Psoas muscle (tissue), 8 donors: ENCODE measurements around the gene BRD3OS. TPM values are rescaled to one million over a fixed set of nuclear protein-coding genes. Genes with fewer than 3 reads are reported as not detected.

Source experiments
- ATAC-seq, 4 donors: fragments of 200-7000 bp; cut with Tn5 transposase; one replicate each; pipeline ENCODE4 v1.9.1; 2020; ENCODE audit warnings: moderate library complexity in 3 of 4, mild to moderate bottlenecking in 2 of 4
- DNase-seq, 2 donors: peaks; one replicate each; pipeline ENCODE4 v3.0.0-alpha.2; 2020
- H3K27ac ChIP-seq: fragments of 200-600 bp; one replicate; pipeline ENCODE4 v1.8.0; 2022
- H3K27me3 ChIP-seq, 3 donors: fragments of 200-600 bp in 1 of 3; one replicate each; pipeline versions ENCODE4 v1.6.1 to v1.8.0; 2013 to 2022; ENCODE audit warnings: low read length in 2 of 3, mild to moderate bottlenecking in 2 of 3, moderate library complexity in 1 of 3; ENCODE audit not compliant: insufficient read depth in 3 of 3
- H3K36me3 ChIP-seq, 2 donors: fragments of 200-600 bp in 1 of 2; one replicate each; pipeline versions ENCODE4 v1.6.1 to v1.8.0; 2013 to 2022; ENCODE audit warnings: low read depth in 1 of 2, mild to moderate bottlenecking in 1 of 2, moderate library complexity in 1 of 2; ENCODE audit not compliant: insufficient read depth in 1 of 2
- H3K4me1 ChIP-seq: fragments of 200-600 bp; one replicate; pipeline ENCODE4 v1.8.0; 2022
- H3K4me3 ChIP-seq: fragments of 200-600 bp; one replicate; pipeline ENCODE4 v1.8.0; 2022; ENCODE audit warnings: mild to moderate bottlenecking
- H3K9me3 ChIP-seq: fragments of 200-600 bp; one replicate; pipeline ENCODE4 v1.8.0; 2022
- WGBS, 3 donors: extraction: QIAGEN DNeasy Blood & Tissue Kit; methylation state at CpG; one replicate each; pipeline versions ENCODE4 v1.1.6 to v1.1.7; 2013; 5-methylcytosine and 5-hydroxymethylcytosine counted together
- intact Hi-C, 2 donors: fragments of 100-400 bp; cut with DNase I; formaldehyde crosslinking; loops; one replicate each; pipeline versions ENCODE4 v1.11.0 to v1.14.2; 2022
- polyA plus RNA-seq, 3 donors: library from polyadenylated mRNA; stranded (reverse); fragments of 200-250 nt; gene quantifications; one replicate each; pipeline ENCODE4 v1.2.3, GENCODE V29; 2013
- total RNA-seq, 4 donors: library from RNA; stranded (reverse); fragmentation: NEBNext Ultra II Directional in 2 of 4; extraction: Animal tissue kit (Norgen Biotek cat#: 25700) in 2 of 4; gene quantifications; one replicate each; pipeline versions ENCODE4 v1.2.1 to v1.2.4, GENCODE V29; 2021 to 2023
- TF ChIP-seq, protein P1 (sequence below): fragments of 200-600 bp; IDR thresholded peaks from one replicate; pipeline ENCODE4 v1.8.0; 2022; ENCODE audit warnings: antibody characterized with exemption
- donor health status: healthy with polysubstance abuse.
- donor health status: DM: no; HTN: no; CAD: no; lungs with moderate emphysema.
- donor health status: Bipolar disorder and iron deficiency.
- donor health status: healthy.
- donor health status: DM: yes; HTN: yes; CAD: no.
- donor health status: DM: no; HTN: no; CAD: no.
- donor health status: DM: no; HTN: no; CAD: no.
- donor health status: DM: yes; HTN: yes; CAD: no.

BRD3OS gene
- total and polyA plus RNA-seq, 7 donors, result 1.2 to 8.7 (median 4.1) TPM

DNA sequence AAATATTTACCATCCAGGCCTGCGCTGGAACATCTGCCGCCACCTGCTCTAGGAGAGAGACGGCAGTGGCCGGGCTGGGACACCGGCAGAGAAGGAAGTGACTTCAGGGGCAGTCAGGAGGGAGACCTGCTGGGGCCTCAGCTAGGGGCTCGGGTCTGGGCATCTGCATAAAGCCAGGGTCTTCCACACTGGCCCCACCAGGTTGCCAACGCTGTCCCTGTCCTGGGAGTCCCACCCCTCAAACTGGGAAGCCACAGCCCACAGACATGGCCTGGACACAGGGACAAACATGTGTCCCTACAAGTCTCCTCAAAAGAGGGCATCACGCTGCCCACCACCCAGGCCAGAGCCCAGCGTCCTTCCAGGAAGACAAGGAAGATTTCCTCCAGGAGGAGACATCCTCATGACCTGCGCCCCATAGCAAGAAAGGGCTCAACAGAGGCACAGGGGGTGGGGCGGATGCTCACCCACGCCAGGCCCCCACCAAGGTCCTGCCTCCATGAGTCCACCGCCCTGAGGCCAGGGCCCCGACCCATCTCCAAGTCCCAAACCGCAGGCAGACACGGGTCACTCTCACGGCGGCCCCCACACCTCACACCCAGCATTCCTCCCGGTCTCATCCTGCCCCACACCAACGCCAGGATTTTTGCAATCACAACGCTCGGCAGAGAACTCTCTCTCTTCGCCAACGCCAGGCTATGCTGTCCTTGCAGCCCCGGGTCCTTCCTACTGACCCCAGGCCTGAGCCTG lies 42.1 kb upstream of the BRD3OS start:
- DNase-seq (peak in 1 of 2 donors; percentile 44), ATAC-seq (no peak)
- no peaks in the 10 kb centered on the region for H3K9me3 ChIP-seq
- TF ChIP-seq, protein P1, sequence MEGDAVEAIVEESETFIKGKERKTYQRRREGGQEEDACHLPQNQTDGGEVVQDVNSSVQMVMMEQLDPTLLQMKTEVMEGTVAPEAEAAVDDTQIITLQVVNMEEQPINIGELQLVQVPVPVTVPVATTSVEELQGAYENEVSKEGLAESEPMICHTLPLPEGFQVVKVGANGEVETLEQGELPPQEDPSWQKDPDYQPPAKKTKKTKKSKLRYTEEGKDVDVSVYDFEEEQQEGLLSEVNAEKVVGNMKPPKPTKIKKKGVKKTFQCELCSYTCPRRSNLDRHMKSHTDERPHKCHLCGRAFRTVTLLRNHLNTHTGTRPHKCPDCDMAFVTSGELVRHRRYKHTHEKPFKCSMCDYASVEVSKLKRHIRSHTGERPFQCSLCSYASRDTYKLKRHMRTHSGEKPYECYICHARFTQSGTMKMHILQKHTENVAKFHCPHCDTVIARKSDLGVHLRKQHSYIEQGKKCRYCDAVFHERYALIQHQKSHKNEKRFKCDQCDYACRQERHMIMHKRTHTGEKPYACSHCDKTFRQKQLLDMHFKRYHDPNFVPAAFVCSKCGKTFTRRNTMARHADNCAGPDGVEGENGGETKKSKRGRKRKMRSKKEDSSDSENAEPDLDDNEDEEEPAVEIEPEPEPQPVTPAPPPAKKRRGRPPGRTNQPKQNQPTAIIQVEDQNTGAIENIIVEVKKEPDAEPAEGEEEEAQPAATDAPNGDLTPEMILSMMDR, result no peak
- no peaks in the 10 kb centered on the region for H3K36me3 ChIP-seq
- peaks cover 7% of the 10 kb centered on the region for H3K4me1 ChIP-seq
- H3K27me3 ChIP-seq, result peaks cover 0 to 34% (median 4%) of the 10 kb centered on the region in 3 donors
- H3K4me3 ChIP-seq, result no peak overlapping the region
- H3K27ac ChIP-seq, result no peak overlapping the region
- intact Hi-C loops, result no loop called here
- WGBS, 3 donors, result 86 to 89% (median 87%) methylated on average over 19 to 25 of the region's 25 CpGs

- DNase-seq (peak in 1 of 2 donors; percentile 13), ATAC-seq (no peak)
- H3K4me3 ChIP-seq, result no peak overlapping the region
- no peaks in the 10 kb centered on the region for H3K36me3 ChIP-seq
- WGBS, 3 donors, result 74 to 91% (median 75%) methylated on average over 6 of the region's 6 CpGs
- no peaks in the 10 kb centered on the region for H3K9me3 ChIP-seq
- H3K4me1 ChIP-seq, result peaks cover 2% of the 10 kb centered on the region
- H3K27ac ChIP-seq, result no peak overlapping the region
- TF ChIP-seq, protein P1, result no peak
- intact Hi-C loops, result no loop called here
- H3K27me3 ChIP-seq, result peaks cover 0 to 24% (median 8%) of the 10 kb centered on the region in 3 donors
These were observed 39.2 kb upstream of the BRD3OS start for GRCh38 chr9:133986061-133986460.

DNA sequence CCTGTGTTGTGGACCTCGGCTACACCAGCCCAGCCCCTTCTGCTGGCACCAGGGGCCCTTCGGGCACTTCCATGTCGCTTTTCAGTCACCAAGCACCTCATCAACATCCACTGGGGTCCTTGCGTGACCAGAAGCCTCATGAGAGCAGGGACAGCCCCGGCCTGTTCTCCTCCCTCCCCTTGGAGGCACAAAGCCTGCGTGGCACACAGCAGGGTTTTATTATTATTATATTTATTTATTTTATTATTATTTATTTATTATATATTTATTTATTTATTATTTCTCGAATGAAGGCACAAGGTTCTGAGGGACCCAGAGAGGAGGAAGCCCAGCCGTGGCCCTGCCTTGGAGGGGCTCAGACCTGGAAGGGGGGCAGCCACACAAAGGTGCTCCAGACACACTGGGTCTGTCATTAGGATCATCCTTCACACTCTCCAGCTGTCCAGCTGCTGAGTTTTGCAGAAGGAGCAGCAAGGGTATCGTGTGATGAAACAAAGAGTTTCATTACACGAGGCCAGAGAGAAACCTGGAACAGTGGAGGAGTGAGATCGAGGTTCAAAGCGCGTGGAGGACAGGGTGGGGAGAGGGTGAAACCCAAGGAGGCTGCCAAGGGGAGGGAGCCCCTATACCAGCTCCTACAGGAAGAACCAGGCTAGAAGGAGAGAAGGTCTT lies 38.4 kb upstream of the BRD3OS start:
- Histone ChIP-seq H3K27ac (no peak overlapping the region), H3K4me3 (no peak overlapping the region), H3K9me3 (no peaks in the 10 kb centered on the region), H3K36me3 (no peaks in the 10 kb centered on the region), H3K27me3 (peaks cover 0 to 22% (median 6%) of the 10 kb centered on the region in 3 donors), H3K4me1 (peaks cover 4% of the 10 kb centered on the region)
- 81 to 88% (median 82%) methylated on average over 13 of the region's 13 CpGs for WGBS, 3 donors
- TF ChIP-seq, protein P1, result no peak
- intact Hi-C loops, result no loop called here
- ATAC-seq (no peak), DNase-seq (peak in 1 of 2 donors; percentile 19)

- Histone ChIP-seq H3K4me1 (peaks cover 4% of the 10 kb centered on the region), H3K27ac (no peak overlapping the region), H3K4me3 (no peak overlapping the region), H3K9me3 (no peaks in the 10 kb centered on the region), H3K36me3 (no peaks in the 10 kb centered on the region), H3K27me3 (peaks cover 0 to 22% (median 8%) of the 10 kb centered on the region in 3 donors)
- TF ChIP-seq, protein P1, result no peak
- 69 to 88% (median 73%) methylated on average over 14 of the region's 14 CpGs for WGBS, 3 donors
- intact Hi-C loops, result no loop called here
- ATAC-seq, result no peak
- DNase-seq, result peak in 1 of 2 donors; percentile 32
These were observed 37.9 kb upstream of the BRD3OS start for GRCh38 chr9:133987446-133987788.
